ENCODE data around the gene PIGQ. TPM values are rescaled to one million over a fixed set of nuclear protein-coding genes. Genes with fewer than 3 reads are reported as not detected.

The PIGQ gene
- total and polyA plus RNA-seq, 11 donors: 16.4 to 39.5 (median 22.0) TPM

DNA sequence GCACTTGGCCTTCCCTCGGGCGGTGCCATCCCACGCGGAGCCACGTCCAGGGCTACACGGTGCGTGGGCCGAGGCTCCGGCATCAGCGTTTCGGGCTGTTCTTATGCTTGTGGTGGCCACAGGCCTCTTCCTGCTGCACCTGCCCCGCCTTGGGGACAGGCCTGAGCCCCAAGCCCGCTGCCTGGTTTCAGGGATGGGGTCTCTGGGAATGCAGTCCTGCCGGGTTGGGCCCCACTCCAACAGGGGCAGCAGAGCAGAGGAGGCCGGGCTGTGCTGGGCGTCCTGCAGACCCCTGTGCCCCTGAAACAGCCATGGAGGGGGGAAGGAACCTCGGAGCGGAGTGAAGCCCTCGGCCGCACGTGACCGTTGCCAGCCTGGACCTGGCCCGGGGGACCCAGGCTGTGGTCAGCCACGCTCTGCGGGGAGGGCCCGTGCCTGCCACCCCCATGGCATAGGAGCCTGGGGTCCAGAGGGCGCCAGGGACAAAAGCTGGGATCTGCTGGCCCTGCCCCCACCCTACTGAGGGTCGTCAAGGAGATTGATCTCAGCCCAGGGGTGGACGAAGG, 60.6 kb downstream of the PIGQ start:
- H3K4me3 ChIP-seq: no peak overlapping the region
- no peaks in the 10 kb centered on the region for H3K9me3 ChIP-seq
- 32 to 55% (median 43%) methylated on average over 13 to 29 of the region's 29 CpGs for WGBS, 4 donors
- ATAC-seq: peak in 2 of 4 donors; percentile 8 to 11
- peak overlapping the region in 2 of 12 donors; percentile 34 to 54 for H3K27ac ChIP-seq
- intact Hi-C loops (cut with DNase I): loop anchor here in 1 of 10 donors (5.0 kb wide), 1 partner anchor 33 kb away; no protein-coding TSS in a partner anchor
- H3K4me1 ChIP-seq: peaks cover 3 to 35% (median 25%) of the 10 kb centered on the region in 12 donors
- TF ChIP-seq CTCF (IDR thresholded peaks at IDR 0.05) (no peak), POLR2A (IDR thresholded peaks at IDR 0.05) (no peak)
- H3K27me3 ChIP-seq: no peaks in the 10 kb centered on the region
- peaks cover 0 to 54% (median 8%) of the 10 kb centered on the region in 9 donors for H3K36me3 ChIP-seq
- DNase-seq: no peak

GRCh38 chr16:630815-631405, 61.1 kb downstream of the PIGQ start, which contains the start of gene WFIKKN1:
WFIKKN1 (plus strand) TSS chr16:630985; CDS start chr16:631254, 269 bp downstream.
- 4 to 7% (median 6%) methylated on average over 16 to 23 of the region's 23 CpGs for whole genome bisulfite sequencing, 4 donors
- DNase-seq (peak in 3 of 5 donors; percentile 22 to 32 (median 23)), ATAC-seq (no peak)
- H3K27ac ChIP-seq: peak within 1 kb of the TSS in 2 of 12 donors; percentile 34 to 54
- intact Hi-C loops (cut with DNase I): loop anchor here in 1 of 10 donors (5.0 kb wide), 1 partner anchor 34 kb away; no protein-coding TSS in a partner anchor
- H3K9me3 ChIP-seq: no peaks in the 10 kb centered on the region
- peaks cover 0 to 48% (median 7%) of the 10 kb centered on the region in 9 donors for H3K36me3 ChIP-seq
- no peaks in the 10 kb centered on the region for H3K27me3 ChIP-seq
- peaks cover 3 to 41% (median 29%) of the 10 kb centered on the region in 12 donors for H3K4me1 ChIP-seq
- TF ChIP-seq POLR2A (IDR thresholded peaks at IDR 0.05) (no peak), CTCF (IDR thresholded peaks at IDR 0.05) (no peak)
- H3K4me3 ChIP-seq: no peak within 1 kb of the TSS

DNA sequence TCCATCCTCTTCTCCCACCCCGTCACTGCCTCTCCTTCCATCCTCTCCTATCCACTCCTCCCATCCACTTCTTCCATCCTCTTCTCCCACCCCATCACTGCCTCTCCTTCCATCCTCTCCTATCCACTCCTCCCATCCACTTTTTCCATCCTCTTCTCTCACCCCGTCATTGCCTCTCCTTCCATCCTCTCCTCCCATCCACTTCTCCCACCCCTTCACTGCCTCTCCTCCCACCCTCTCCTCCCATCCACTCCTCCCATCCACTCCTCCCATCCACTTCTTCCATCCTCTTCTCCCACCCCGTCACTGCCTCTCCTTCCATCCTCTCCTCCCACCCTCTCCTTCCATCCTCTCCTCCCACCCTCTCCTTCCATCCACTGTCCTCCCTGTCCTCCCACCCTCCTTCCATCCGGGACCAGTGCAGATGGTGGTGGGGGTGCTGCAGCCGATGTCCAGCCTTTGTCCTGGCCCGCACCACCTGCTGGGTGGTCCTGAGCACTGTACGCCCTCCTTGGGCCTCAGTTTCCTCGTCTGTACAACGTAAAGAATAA, 62.1 kb downstream of the PIGQ start:
- H3K36me3 ChIP-seq: peaks cover 0 to 38% (median 5%) of the 10 kb centered on the region in 9 donors
- peaks cover 3 to 41% (median 29%) of the 10 kb centered on the region in 12 donors for H3K4me1 ChIP-seq
- no peak overlapping the region for H3K27ac ChIP-seq
- DNase-seq: no peak
- ATAC-seq: no peak
- no peaks in the 10 kb centered on the region for H3K27me3 ChIP-seq
- TF ChIP-seq CTCF (IDR thresholded peaks at IDR 0.05): no peak
- no peak for TF ChIP-seq POLR2A (IDR thresholded peaks at IDR 0.05)
- no peak overlapping the region for H3K4me3 ChIP-seq
- H3K9me3 ChIP-seq: no peaks in the 10 kb centered on the region
- WGBS, 4 donors: 52 to 64% (median 58%) methylated on average over 9 of the region's 9 CpGs
- intact Hi-C loops (cut with DNase I): loop anchor here in 1 of 10 donors (5.0 kb wide), 1 partner anchor 35 kb away; no protein-coding TSS in a partner anchor

Measured in heart left ventricle (tissue), 16 donors.